PFSK-1 (cell line): ENCODE measurements around the gene FAT1.

Experiments
- FOXP2 ChIP-seq: optimal IDR thresholded peaks from 2 replicates; pipeline ENCODE3; 2011; ENCODE audit warnings: borderline replicate concordance, control low read depth, inconsistent platforms; ENCODE audit not compliant: insufficient read depth; ENCODE audit errors: extremely low read length, extremely low read depth
- POLR2AphosphoS5 ChIP-seq: IDR thresholded peaks from 2 replicates; pipeline ENCODE4 v1.6.1; 2012; ENCODE audit warnings: low read depth, mild to moderate bottlenecking, control low read depth, low read length, moderate library complexity
- SIN3A ChIP-seq: IDR thresholded peaks from 2 replicates; pipeline ENCODE4 v1.6.1; 2012; ENCODE audit warnings: mild to moderate bottlenecking, low read length, moderate library complexity, borderline replicate concordance; ENCODE audit not compliant: insufficient read depth
- TAF1 ChIP-seq: IDR thresholded peaks from 2 replicates; pipeline ENCODE4 v1.6.1; 2012; ENCODE audit warnings: low read length, control low read depth, borderline replicate concordance; ENCODE audit not compliant: insufficient read depth
- TF ChIP-seq, protein P1 (sequence below), 2 experiments: IDR thresholded peaks; 2 replicates each; pipeline versions ENCODE4 v1.6.1 to v1.8.0; 2011 to 2012; ENCODE audit warnings: low read depth in 2 of 2, low read length in 2 of 2, control low read depth in 1 of 2, inconsistent platforms in 1 of 2, mild to moderate bottlenecking in 1 of 2, moderate library complexity in 1 of 2; ENCODE audit not compliant: insufficient read depth in 1 of 2

The FAT1 gene

DNA sequence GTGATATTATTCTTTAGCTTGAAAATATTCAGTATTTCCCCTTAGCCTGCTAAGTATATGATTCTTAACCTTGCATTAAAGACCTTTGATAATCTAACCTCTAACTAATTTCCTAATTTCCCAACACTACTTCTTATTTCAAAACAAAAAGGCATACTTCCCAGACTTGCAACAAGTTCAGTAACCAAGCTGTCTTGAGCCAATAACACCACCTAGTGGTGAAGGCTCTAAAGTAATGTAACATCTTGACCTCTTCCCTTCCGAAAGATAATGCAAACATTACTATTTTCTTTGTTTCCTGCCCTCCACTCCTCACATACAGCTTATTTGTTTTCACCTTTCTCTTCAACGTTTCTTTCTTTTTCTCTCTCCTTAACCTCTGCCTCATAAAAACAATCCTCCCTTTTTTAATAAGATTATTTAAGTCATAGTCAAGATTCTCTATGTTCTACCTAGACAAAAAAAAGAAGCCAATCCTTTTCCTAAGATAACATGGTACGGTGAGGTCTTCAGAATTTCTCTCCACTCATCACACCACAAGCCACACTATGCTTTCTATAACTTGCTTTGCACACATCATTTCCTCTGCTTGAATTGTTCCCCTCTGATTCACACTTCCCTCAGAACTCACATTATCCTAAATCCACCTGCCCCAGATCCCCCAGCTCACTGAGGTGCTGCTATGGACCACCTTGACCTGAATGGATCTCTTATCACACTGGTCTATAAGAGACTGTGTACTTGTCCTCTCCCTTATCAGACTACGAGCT lies 3.5 kb downstream of the FAT1 start:
- no peak for TF ChIP-seq FOXP2
- TF ChIP-seq TAF1 = no peak
- no peak for TF ChIP-seq SIN3A

GRCh38 chr4:186717556-186717955 lies 6.1 kb downstream of the FAT1 start:
- TF ChIP-seq, protein P1, sequence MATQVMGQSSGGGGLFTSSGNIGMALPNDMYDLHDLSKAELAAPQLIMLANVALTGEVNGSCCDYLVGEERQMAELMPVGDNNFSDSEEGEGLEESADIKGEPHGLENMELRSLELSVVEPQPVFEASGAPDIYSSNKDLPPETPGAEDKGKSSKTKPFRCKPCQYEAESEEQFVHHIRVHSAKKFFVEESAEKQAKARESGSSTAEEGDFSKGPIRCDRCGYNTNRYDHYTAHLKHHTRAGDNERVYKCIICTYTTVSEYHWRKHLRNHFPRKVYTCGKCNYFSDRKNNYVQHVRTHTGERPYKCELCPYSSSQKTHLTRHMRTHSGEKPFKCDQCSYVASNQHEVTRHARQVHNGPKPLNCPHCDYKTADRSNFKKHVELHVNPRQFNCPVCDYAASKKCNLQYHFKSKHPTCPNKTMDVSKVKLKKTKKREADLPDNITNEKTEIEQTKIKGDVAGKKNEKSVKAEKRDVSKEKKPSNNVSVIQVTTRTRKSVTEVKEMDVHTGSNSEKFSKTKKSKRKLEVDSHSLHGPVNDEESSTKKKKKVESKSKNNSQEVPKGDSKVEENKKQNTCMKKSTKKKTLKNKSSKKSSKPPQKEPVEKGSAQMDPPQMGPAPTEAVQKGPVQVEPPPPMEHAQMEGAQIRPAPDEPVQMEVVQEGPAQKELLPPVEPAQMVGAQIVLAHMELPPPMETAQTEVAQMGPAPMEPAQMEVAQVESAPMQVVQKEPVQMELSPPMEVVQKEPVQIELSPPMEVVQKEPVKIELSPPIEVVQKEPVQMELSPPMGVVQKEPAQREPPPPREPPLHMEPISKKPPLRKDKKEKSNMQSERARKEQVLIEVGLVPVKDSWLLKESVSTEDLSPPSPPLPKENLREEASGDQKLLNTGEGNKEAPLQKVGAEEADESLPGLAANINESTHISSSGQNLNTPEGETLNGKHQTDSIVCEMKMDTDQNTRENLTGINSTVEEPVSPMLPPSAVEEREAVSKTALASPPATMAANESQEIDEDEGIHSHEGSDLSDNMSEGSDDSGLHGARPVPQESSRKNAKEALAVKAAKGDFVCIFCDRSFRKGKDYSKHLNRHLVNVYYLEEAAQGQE (IDR thresholded peaks at IDR 0.05; ENCODE audit: insufficient read depth in 1 of 2, low read depth in 2 of 2, low read length in 2 of 2) = no peak
- TF ChIP-seq FOXP2 = no peak
- no peak for TF ChIP-seq POLR2AphosphoS5
- TF ChIP-seq TAF1 = no peak
- TF ChIP-seq SIN3A = no peak

DNA sequence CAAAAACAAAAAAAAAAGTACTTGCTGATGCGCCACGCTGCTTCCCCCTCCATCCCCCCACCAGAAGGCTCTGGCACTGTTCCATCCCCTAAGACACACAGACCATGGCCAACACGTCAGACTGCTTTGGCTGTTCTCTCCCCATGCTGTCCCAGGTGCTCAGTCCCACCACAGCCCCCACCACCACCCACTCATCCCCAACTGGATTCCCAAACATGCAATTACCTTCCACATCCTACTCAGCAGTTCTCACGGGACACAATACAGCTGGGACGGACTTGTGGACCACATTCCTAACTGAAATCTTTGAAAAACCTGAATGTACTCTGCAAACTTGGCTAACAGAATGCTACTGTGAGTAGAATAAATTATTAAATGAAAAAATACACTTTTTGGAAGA lies 8.6 kb downstream of the FAT1 start:
- TF ChIP-seq SIN3A (no peak), POLR2AphosphoS5 (no peak), TAF1 (no peak)

DNA sequence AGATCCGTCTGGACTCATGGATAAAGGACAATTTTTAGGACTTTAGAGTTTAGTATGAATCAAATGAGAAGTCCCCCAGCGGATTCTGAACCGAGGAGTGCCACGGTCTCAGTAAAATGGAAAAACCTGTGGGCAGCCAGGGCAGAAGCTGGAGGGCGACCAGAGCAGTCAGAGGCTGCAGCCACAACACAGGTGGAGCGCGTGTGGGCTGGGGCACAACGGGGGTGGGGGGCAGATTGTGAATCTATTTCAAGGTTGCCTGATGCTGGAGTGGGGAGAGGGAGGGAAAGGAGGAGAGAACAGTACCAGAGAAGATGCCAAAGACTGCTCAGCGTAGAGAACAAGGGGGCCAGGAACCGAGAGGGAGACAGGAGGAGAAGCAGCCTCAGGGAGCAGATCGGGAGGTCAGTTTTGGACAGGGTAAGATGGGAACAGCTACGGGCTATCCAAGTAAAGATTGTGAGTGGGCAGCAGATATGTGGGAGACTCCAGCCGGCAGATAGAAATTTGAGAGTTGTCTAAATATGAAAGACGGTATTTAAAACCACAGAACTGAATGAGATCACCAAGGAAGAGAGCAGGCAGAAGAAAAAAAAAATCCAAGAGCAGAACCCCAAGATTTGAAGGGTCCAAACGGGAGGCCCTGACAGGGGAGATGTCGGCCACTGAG lies 9.5 kb downstream of the FAT1 start:
- no peak for TF ChIP-seq FOXP2

GRCh38 chr4:186712690-186713089 lies 11.0 kb downstream of the FAT1 start:
- TF ChIP-seq SIN3A (no peak), TAF1 (no peak), FOXP2 (no peak), POLR2AphosphoS5 (no peak)
- TF ChIP-seq, protein P1 (IDR thresholded peaks at IDR 0.05; ENCODE audit: insufficient read depth in 1 of 2, low read depth in 2 of 2, low read length in 2 of 2) = no peak

DNA sequence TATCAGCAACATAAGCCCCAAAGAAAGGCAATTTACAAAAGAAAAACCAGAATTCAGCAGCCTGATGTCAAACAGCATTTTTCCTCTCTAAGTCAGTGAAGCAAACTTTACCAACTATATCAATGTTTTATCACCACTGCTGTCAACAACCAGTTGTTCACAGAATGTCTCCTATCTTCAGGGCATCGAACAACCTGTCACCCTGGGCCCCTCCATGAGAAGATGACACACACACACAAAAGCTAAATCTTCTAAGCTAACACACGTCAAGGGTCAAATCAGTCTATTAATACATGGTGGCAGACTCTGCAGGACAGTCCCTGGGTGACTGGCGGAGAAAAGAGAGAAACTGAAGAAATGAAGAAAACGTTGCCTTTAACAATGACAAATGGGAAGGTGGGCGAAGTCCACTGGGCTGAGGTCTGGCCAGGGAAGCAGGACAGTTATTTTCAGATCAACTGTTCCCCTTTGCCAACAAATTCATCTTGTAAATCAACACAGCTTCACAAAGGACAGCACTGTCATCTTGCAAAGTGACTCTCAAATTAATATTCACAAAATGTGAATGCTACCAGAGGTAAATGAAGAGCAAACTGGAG lies 13.0 kb downstream of the FAT1 start:
- TF ChIP-seq, protein P1 (IDR thresholded peaks at IDR 0.05; ENCODE audit: insufficient read depth in 1 of 2, low read depth in 2 of 2, low read length in 2 of 2) = no peak
